Cardiac fibroblast (primary cell): Measurements from ENCODE around the gene DDT.
A peak's percentile ranks its signal among the peaks of the same experiment; 100 is the strongest.
"Not testable (repeated sequence)": the region's sequence is repeated elsewhere in the genome, so short reads cannot be mapped to it uniquely, and the experiment has no call there.

Experiments
- DNase-seq, 2 donors: peaks; one replicate each; pipeline versions ENCODE4 v3.0.0 to v3.0.0-alpha.2; 2010; ENCODE audit warnings: low read depth in 2 of 2
- H3K4me3 ChIP-seq, 2 donors: replicated peaks in 1 of 2; 1 replicate in 1 of 2; 2 replicates in 1 of 2; pipeline ENCODE4 v1.5.1; 2011; ENCODE audit warnings: low read depth in 2 of 2, low read length in 2 of 2, mild to moderate bottlenecking in 2 of 2, moderate library complexity in 1 of 2
- TF ChIP-seq, protein P1 (sequence below): IDR thresholded peaks from one replicate; pipeline ENCODE4 v1.5.1; 2011; ENCODE audit warnings: low read depth, mild to moderate bottlenecking, low read length, inconsistent platforms

The DDT gene

DNA sequence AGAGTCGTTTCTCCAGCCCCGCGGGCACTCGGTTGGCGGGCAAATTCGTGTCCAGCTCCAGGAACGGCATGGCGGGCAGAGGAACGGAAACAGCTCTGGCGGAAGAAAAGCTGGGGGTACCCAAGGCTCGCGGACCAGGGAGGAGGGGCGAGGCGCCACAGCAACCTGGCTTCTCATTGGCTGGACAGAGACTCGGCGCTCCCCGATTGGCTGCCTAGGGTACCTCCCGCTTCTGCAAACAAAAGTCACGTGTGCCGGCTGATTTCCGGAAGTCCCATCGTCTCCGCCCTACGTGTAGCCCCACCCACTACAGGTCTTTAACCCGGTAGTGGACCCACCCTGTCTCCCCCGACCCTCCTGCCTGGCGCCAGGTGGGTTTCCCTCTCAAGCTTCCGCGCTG lies at the start of gene DDT:
DDT (minus strand) TSS at position 97 of the 400 bp plus-strand sequence; CDS start at position 70, 27 bp downstream.
- not testable (repeated sequence) for H3K4me3 ChIP-seq

DNA sequence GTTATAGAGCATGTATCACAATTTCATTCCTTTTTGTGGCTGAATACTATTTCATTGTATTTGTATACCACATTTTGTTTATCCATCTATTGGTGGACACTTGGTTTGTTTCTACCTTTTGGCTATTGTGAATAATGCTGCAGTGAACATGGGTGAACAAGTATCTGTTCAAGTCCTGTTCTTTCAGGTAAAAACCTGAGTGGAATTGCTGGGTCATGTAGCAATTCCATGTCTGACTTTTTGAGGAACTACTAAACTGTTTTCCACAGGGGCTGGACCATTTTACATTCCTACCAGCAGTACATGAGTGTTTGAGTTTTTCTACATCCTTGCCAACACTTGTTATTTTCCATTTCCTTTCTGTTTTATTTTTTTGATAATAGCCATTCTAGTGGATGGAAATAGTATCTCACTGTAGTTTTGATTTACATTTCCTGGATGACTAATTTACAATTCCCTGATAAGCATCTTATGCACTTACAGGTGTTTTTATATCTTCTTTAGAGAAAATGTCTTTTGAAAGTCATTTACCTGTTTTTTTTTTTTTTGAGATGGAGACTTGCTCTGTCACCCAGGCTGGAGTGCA lies 49.1 kb upstream of the DDT start:
- DNase-seq, result no peak
- TF ChIP-seq, protein P1, sequence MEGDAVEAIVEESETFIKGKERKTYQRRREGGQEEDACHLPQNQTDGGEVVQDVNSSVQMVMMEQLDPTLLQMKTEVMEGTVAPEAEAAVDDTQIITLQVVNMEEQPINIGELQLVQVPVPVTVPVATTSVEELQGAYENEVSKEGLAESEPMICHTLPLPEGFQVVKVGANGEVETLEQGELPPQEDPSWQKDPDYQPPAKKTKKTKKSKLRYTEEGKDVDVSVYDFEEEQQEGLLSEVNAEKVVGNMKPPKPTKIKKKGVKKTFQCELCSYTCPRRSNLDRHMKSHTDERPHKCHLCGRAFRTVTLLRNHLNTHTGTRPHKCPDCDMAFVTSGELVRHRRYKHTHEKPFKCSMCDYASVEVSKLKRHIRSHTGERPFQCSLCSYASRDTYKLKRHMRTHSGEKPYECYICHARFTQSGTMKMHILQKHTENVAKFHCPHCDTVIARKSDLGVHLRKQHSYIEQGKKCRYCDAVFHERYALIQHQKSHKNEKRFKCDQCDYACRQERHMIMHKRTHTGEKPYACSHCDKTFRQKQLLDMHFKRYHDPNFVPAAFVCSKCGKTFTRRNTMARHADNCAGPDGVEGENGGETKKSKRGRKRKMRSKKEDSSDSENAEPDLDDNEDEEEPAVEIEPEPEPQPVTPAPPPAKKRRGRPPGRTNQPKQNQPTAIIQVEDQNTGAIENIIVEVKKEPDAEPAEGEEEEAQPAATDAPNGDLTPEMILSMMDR, result no peak
- no peak overlapping the region for H3K4me3 ChIP-seq

More for the DNA sequence above, at the start of gene DDT:
- not testable (repeated sequence) for DNase-seq

DNA sequence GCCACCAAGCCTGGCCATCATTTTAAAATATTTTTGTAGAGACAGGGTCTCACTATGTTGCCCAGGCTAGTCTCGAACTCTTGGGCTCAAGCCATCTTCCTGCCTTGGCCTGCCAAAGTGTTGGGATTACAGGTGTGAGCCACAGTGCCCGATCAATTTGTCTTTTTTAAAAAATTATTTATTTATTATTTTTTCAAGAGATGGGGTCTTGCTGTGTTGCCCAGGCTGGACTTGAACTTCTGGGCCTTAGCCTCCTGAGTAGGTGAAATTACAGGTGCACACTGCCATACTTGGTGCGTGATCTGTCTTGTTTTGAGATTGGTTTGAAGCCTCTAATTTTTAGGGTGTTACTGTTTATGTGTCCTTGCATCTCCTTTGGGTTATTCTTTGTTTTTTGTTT lies 47.1 kb upstream of the DDT start:
- H3K4me3 ChIP-seq, result no peak overlapping the region
- no peak for DNase-seq
- TF ChIP-seq, protein P1, result no peak

DNA sequence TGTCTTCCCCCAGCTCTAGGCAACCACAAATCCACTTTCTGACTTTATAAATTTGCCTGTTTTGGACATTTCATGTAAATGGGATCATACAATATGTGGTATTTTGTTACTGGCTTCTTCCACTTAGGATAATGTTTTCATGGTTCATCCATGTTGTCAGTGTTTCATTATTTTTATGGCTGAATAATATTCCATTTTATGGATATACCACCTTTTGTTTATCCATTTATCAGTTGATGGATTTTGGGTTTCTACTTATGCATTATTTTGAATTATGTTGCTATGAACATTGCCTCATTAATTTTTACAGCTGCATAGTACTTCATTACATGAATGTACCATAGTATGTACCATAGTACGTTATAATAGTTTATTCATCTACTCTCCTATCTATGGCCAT lies 41.9 kb upstream of the DDT start:
- TF ChIP-seq, protein P1, result no peak
- no peak overlapping the region for H3K4me3 ChIP-seq
- no peak for DNase-seq

DNA sequence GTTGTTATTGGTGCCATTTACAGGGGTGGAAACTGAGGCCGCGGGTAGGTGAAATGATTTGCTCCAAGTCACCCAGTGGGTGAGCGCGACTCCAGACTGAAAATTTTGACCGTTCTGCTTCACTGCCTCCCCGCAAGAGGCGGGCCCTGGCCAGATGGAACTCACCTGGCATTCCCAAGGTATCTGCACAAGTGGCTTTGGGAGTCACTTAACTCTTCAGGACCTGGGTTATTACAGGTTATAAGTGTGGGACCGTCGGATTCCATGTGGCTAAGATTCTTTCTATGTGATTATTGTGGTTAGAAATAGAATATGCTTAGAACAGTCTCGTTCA lies 37.5 kb upstream of the DDT start:
- peak in 1 of 2 donors; percentile 5 for DNase-seq
- H3K4me3 ChIP-seq, result peak overlapping the region; percentile 88 to 90
- TF ChIP-seq, protein P1, result no peak

DNA sequence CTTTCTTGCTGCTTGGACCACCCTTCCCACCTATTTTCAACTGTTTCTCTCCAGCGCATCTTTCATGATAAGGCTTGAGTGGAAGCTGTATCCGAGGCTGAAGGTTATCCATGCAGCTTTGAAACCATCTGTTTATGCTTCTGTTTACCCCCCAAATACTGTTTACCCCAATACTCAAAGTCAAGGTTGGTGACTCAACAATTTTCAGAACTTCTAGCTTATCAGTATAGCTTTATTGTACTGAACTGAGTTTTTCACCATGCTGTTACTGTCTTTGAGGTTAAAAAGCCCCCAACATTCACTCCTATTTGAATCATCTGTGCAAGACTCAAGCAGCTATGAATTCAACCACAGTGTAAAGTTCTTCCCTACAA lies 35.8 kb upstream of the DDT start:
- no peak overlapping the region for H3K4me3 ChIP-seq
- TF ChIP-seq, protein P1, result no peak
- DNase-seq, result no peak

DNA sequence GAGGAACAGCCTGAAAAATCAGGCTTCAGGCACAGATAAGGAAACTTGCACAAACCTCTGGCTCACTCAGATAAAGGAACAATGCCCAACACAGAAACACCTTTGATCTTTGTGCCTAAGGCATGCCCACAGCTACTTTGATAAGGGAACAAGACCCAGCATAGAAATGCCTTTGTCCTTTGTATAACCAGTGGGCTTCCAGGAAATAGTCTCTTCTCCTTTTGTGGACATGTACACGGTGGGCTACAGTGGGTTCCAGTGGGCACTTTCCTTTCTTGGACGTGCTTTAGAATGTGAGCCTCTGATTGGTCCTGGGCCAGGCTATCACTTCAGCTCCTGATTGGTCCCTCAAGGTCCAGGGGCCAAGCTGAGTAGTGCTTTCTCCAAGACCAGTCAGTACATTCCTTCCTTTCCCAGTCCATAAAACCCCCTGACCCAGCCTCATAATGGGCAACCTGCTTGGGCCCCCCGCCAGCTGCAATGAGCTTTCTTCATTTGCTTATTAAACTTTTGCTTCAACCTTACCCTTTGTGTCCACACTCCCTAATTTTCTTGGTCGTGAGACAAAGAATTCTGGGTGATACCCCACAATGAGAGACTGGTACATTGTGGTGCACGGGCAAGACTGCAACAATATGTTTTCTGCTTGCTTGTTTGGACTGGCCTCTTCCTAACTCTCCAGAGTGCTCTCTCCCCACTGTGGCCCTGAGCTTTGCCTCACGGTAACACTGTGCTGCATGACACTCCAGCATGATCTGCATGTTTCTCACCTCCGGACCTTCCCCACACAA lies 35.2 kb upstream of the DDT start:
- no peak for DNase-seq
- TF ChIP-seq, protein P1, result no peak
- no peak overlapping the region for H3K4me3 ChIP-seq
